IgD-negative memory B cell (primary cell): ENCODE results near the gene JSRP1. TPM values are rescaled to one million over a fixed set of nuclear protein-coding genes. Genes with fewer than 3 reads are reported as not detected.

Experiments
- H3K27ac Mint-ChIP-seq, 3 donors: one replicate each; pipeline ENCODE4 v1.8.0; 2020 to 2022; ENCODE audit warnings: mild to moderate bottlenecking in 3 of 3, mixed read lengths in 3 of 3, moderate library complexity in 1 of 3
- H3K27me3 Mint-ChIP-seq: one replicate; pipeline ENCODE4 v1.8.0; 2021; ENCODE audit warnings: mixed read lengths
- H3K36me3 Mint-ChIP-seq: one replicate; pipeline ENCODE4 v1.8.0; 2020; ENCODE audit warnings: mild to moderate bottlenecking, mixed read lengths
- H3K4me1 Mint-ChIP-seq, 3 donors: one replicate each; pipeline ENCODE4 v1.8.0; 2020 to 2022; ENCODE audit warnings: mixed read lengths in 3 of 3, mild to moderate bottlenecking in 1 of 3
- H3K4me3 Mint-ChIP-seq, 4 donors: one replicate each; pipeline ENCODE4 v1.8.0; 2020 to 2022; ENCODE audit warnings: mild to moderate bottlenecking in 4 of 4, mixed read lengths in 4 of 4, moderate library complexity in 3 of 4
- H3K9me3 Mint-ChIP-seq, 3 donors: one replicate each; pipeline ENCODE4 v1.8.0; 2020 to 2021; ENCODE audit warnings: mixed read lengths in 3 of 3, mild to moderate bottlenecking in 1 of 3
- polyA plus RNA-seq: library from polyadenylated mRNA; unstranded; fragments of 300-500 nt; fragmentation: Illumina TruSeq; gene quantifications from one replicate; pipeline ENCODE4 v1.2.3, GENCODE V29; 2021

The JSRP1 gene
- polyA plus RNA-seq, 1 donor from 2014 or later: 4.3 TPM

DNA sequence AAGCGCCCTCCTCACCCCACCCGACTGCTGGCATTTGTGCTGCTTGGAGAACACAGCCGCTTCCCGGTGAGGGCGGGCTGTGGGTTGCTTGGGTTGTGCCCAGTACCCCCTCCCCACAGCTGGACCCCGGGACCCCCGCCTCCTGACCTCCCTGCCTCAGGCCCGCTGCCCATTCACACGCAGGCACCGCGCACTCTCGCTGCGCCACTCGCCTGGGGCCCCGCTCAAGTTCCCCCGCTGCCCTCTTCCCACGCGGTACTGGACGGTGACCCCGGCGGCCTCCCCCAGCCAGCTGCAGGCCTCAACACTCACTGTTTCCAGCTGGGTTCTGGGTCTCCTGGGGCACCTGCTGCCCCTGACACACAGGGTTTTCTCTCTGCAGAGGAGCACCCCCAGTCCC is 36.5 kb downstream of the JSRP1 start:
- peaks cover 12 to 25% (median 20%) of the 10 kb centered on the region in 3 donors for H3K4me1 Mint-ChIP-seq
- no peak overlapping the region for H3K27ac Mint-ChIP-seq
- H3K27me3 Mint-ChIP-seq: no peaks in the 10 kb centered on the region
- peaks cover 5% of the 10 kb centered on the region for H3K36me3 Mint-ChIP-seq
- no peak overlapping the region for H3K4me3 Mint-ChIP-seq
- no peaks in the 10 kb centered on the region for H3K9me3 Mint-ChIP-seq

DNA sequence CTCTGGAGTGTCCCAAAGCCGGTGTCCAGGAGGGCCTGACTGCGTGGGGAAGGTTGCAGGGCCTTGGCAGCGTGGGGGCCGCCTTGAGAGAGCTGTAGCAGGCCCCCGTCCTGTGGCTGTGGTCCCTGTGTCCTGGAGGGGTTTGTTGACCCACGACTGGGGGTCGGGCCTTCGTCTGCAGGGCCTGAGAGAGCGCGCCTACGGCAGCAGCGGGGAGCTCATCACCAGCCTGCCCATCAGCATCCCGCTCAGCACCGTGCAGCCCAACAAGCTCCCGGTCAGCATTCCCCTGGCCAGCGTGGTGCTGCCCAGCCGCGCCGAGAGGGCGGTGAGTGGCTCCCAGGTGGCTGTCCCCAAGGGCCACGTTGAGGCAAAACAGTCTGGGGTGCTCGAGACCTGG is 38.6 kb downstream of the JSRP1 start:
- H3K4me1 Mint-ChIP-seq: peaks cover 0 to 8% (median 8%) of the 10 kb centered on the region in 3 donors
- no peaks in the 10 kb centered on the region for H3K27me3 Mint-ChIP-seq
- no peaks in the 10 kb centered on the region for H3K9me3 Mint-ChIP-seq
- H3K4me3 Mint-ChIP-seq: no peak overlapping the region
- peaks cover 5% of the 10 kb centered on the region for H3K36me3 Mint-ChIP-seq
- H3K27ac Mint-ChIP-seq: no peak overlapping the region

DNA sequence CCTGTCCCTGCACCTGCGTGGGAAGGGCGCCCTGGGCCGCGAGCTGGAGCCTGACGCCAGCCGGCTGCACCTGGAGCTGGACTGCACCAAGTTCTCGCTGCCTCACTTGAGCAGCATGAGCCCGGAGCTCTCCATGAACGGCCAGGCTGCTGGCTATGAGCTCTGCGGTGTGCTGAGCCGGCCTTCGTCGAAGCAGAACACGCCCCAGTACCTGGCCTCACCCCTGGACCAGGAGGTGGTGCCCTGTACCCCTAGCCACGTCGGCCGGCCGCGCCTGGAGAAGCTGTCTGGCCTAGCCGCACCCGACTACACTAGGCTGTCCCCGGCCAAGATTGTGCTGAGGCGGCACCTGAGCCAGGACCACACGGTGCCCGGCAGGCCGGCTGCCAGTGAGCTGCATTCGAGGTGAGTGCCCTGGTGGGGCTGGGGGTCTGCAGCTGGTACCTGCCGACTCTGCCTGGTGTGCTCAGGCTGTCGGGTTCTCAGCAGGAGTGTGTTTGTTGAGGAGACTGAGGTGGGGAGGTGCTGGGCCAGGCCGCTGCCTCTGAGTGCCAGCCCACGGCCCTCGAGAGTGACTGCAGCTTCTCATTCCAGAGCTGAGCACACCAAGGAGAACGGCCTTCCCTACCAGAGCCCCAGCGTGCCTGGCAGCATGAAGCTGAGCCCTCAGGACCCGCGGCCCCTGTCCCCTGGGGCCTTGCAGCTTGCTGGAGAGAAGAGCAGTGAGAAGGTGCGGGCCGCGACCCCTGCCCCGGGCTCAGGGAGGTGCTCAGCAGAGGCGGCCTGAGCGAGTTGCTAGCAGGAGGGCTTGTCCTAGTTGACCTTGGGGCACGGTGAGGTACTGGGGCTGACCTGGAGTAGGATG is 39.6 kb downstream of the JSRP1 start:
- H3K36me3 Mint-ChIP-seq: peaks cover 7% of the 10 kb centered on the region
- peak overlapping the region in 2 of 3 donors; percentile 23 to 92 for H3K27ac Mint-ChIP-seq
- H3K27me3 Mint-ChIP-seq: no peaks in the 10 kb centered on the region
- H3K4me3 Mint-ChIP-seq: peak overlapping the region in 1 of 4 donors; percentile 70
- peaks cover 0 to 8% (median 8%) of the 10 kb centered on the region in 3 donors for H3K4me1 Mint-ChIP-seq
- no peaks in the 10 kb centered on the region for H3K9me3 Mint-ChIP-seq

DNA sequence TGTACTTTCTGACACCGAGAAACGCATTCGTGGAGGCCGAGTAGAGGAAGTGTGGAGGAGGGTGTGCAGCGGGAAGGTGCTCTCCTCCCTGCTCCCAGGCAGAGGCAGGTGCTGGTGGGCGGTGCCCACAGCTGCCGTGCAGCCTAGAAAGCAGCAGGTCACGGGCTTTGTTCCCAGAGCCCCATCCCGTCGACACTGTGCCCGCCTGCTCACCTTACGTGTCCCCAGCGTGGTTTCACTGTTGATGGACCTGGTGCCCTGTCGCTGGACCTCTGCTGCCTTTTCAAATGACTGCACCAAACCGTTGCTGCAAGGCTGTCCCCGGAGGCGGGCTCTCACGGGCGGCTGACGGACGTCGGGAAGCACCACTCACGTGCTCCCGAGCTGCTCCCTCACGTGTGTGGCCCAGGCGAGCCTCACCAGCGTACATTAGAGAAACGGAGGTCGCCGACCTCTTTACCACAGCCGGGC is 40.9 kb downstream of the JSRP1 start:
- no peaks in the 10 kb centered on the region for H3K9me3 Mint-ChIP-seq
- H3K4me1 Mint-ChIP-seq: peaks cover 0 to 8% (median 8%) of the 10 kb centered on the region in 3 donors
- peaks cover 5% of the 10 kb centered on the region for H3K36me3 Mint-ChIP-seq
- peak overlapping the region; percentile 23 to 83 (median 75) for H3K27ac Mint-ChIP-seq
- no peaks in the 10 kb centered on the region for H3K27me3 Mint-ChIP-seq
- peak overlapping the region in 1 of 4 donors; percentile 81 for H3K4me3 Mint-ChIP-seq

DNA sequence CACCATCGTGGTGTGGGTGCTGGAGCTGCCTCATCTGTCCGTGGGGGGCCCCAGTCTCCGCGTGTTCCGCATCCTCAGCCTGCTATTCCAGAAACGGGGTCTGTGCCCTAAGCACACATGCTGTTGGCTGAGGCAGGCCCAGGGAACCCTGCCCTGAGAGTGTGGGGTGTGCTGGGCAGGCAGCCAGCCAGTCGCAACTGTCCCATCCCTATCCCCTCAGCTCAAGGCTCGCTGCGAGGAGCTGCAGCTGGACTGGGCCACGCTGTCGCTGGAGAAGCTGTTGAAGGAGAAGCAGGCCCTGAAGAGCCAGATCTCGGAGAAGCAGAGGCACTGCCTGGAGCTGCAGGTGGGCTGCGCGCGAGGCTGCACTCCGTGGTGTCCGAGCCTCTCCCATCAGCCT is 42.0 kb downstream of the JSRP1 start:
- H3K9me3 Mint-ChIP-seq: no peaks in the 10 kb centered on the region
- no peak overlapping the region for H3K27ac Mint-ChIP-seq
- H3K27me3 Mint-ChIP-seq: no peaks in the 10 kb centered on the region
- H3K4me3 Mint-ChIP-seq: peak overlapping the region in 1 of 4 donors; percentile 26
- peaks cover 0 to 8% (median 8%) of the 10 kb centered on the region in 3 donors for H3K4me1 Mint-ChIP-seq
- H3K36me3 Mint-ChIP-seq: peaks cover 5% of the 10 kb centered on the region

DNA sequence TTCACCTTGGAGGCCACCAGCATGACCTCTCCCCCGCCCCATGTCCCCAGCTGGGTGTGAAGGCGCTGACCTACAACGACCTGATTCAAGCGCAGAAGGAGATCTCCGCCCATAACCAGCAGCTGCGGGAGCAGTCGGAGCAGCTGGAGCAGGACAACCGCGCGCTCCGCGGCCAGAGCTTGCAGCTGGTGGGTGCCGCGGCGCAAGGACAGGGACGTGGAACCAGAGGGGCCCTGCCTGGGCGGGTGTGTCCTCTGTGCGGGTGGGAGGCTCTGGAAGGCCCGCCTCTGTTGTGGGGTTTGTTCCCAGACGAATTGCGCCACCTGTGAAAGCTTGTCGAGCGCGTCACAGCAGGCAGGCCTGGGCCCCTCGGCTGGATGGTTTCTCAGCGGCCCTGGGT is 42.4 kb downstream of the JSRP1 start:
- H3K36me3 Mint-ChIP-seq: peaks cover 5% of the 10 kb centered on the region
- H3K27me3 Mint-ChIP-seq: no peaks in the 10 kb centered on the region
- H3K9me3 Mint-ChIP-seq: no peaks in the 10 kb centered on the region
- peaks cover 0 to 8% (median 8%) of the 10 kb centered on the region in 3 donors for H3K4me1 Mint-ChIP-seq
- H3K27ac Mint-ChIP-seq: no peak overlapping the region
- H3K4me3 Mint-ChIP-seq: no peak overlapping the region

DNA sequence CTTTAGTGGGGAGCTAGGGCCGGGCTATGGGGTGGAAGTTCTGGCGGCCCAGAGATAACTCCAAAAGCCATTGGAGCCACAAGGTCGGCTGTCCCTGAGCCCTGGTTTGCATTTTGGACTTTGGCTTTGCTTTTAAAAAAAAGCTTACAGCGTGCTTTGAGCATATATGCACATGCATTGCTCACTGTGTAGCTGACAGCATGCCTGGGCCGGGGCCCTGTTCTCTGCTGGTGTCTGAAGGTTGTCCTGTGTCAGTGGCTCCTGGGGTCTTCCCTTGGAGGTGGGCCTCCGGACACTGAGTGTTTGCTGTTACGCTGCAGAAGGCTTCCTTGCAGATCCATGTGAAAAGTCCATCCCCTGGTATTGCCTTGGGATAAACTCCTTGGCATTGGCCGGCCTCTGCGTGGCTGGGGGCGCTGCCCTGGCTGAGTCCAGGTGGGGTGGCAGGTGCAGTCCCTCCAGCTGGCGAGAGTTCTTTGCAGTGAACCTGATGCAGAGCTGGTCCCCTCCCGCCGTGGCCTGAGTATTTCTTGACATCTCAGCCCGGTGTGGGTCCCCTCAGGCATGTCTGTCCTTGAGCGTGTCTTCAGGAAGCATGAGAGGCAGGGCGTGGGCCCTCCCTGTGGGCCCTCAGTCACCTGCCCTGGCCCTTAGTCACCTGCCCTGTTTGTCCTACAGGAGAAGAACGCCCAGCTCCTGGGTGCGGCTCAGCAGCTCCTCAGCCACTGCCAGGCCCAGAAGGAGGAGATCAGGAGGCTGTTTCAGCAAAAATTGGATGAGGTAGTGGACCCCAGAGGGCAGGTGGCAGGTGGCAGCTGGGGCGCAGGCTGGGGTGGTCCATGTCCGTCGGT is 43.1 kb downstream of the JSRP1 start:
- Mint-ChIP-seq H3K9me3 (no peaks in the 10 kb centered on the region), H3K36me3 (peaks cover 5% of the 10 kb centered on the region), H3K4me1 (peaks cover 0 to 8% (median 8%) of the 10 kb centered on the region in 3 donors), H3K4me3 (no peak overlapping the region), H3K27ac (no peak overlapping the region), H3K27me3 (no peaks in the 10 kb centered on the region)

DNA sequence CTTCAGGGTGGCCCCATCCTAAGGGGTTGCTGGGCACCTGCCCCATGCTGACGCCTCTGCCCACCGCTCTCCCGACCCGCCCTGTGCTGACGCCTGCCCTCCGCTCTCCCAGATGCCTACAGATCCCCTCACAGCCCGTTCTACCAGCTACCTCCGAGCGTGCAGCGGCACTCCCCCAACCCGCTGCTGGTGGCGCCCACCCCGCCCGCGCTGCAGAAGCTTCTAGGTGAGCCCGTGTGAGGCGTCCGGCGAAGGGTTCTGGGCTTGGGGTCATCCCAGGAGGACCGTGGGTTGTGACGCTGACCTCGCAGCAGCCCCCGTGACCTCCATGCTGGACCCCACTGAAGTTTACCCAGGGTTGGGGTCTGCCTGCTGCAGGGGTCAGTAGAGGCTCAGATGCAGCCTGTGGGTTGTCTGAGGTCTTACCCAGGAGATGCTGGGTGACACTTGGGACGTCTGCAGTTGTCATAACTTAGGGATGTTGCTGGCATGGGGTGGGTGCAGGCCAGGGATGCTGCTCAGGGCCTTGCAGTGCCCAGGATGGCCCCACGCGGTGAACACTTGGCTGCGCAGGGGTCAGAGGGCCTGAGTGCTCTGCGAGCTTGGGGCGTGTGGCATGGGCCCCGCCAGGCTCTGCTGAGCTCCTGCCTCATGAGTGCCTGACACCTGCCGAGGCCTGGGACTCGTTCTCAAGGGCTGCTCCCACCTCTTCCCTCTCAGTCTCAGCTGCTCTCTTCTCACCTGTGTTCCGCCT is 45.1 kb downstream of the JSRP1 start:
- Mint-ChIP-seq H3K27me3 (no peaks in the 10 kb centered on the region), H3K27ac (no peak overlapping the region), H3K4me3 (no peak overlapping the region), H3K36me3 (peaks cover 3% of the 10 kb centered on the region), H3K9me3 (no peaks in the 10 kb centered on the region), H3K4me1 (peaks cover 0 to 8% (median 7%) of the 10 kb centered on the region in 3 donors)

DNA sequence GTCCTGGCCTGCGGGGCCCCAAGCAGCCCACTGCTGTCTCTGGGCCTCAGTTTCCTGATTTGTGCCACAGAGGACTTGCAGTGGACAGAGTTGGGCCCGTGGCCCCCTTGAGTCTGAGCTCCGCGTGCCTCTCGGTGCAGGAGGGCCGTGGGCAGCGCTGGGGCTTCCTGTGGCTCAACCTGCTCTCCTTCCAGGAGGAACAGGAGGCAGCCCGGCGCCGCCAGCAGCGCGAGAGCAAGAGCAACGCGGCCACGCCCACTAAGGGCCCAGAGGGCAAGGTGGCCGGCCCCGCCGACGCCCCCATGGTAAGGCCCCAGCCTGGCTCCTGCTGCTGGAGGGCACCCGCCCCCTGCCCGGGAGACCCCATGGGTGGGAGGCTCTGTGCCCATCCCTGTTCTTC is 46.0 kb downstream of the JSRP1 start:
- H3K27ac Mint-ChIP-seq: no peak overlapping the region
- H3K4me3 Mint-ChIP-seq: no peak overlapping the region
- peaks cover 3% of the 10 kb centered on the region for H3K36me3 Mint-ChIP-seq
- peaks cover 0 to 3% (median 2%) of the 10 kb centered on the region in 3 donors for H3K4me1 Mint-ChIP-seq
- H3K27me3 Mint-ChIP-seq: no peaks in the 10 kb centered on the region
- no peaks in the 10 kb centered on the region for H3K9me3 Mint-ChIP-seq

DNA sequence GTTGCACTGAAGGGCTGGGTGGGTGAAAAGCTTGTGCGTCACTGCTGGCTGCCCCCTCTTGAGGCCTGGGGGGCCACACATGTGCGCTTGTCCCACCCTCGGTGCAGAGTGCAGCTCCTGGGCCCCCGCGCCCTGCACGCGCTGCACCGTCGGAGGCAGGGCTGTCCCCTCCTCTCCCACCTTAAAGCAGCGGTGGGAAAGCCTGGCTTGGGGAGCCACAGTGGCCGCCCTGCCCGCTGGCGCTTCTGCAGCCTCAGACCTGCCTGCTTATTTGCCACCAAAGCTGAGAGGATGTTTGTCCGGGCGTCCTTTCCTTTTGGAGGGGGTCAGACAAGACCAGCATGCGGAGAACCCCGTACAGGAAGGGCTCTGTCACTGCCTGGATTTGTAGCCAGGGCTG is 46.8 kb downstream of the JSRP1 start:
- Mint-ChIP-seq H3K36me3 (peaks cover 3% of the 10 kb centered on the region), H3K4me3 (no peak overlapping the region), H3K9me3 (no peaks in the 10 kb centered on the region), H3K27me3 (no peaks in the 10 kb centered on the region), H3K4me1 (peaks cover 0 to 2% (median 0%) of the 10 kb centered on the region in 3 donors), H3K27ac (no peak overlapping the region)

DNA sequence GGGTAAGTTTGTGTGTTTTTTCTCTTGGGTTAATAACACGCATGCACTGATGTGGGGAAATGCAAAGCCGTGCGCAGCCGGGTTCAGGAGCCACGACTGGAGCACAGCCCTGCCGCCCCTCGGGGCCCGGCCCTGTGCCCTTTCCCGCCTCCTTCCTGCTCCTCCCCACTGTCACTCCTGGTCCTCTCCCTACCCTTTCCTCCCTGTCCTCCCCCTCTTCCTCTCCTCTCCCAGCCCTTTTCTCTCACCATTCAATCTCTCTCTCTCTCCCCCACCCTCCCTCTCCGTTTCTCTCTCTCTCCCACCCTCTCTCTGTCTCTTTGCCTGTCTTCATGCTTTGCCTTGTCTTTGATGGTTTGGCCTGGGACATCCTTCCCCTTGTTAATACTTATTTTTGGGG is 47.2 kb downstream of the JSRP1 start:
- no peaks in the 10 kb centered on the region for H3K9me3 Mint-ChIP-seq
- H3K4me3 Mint-ChIP-seq: no peak overlapping the region
- peaks cover 0 to 4% (median 0%) of the 10 kb centered on the region in 3 donors for H3K4me1 Mint-ChIP-seq
- no peaks in the 10 kb centered on the region for H3K27me3 Mint-ChIP-seq
- no peak overlapping the region for H3K27ac Mint-ChIP-seq
- H3K36me3 Mint-ChIP-seq: peaks cover 3% of the 10 kb centered on the region

DNA sequence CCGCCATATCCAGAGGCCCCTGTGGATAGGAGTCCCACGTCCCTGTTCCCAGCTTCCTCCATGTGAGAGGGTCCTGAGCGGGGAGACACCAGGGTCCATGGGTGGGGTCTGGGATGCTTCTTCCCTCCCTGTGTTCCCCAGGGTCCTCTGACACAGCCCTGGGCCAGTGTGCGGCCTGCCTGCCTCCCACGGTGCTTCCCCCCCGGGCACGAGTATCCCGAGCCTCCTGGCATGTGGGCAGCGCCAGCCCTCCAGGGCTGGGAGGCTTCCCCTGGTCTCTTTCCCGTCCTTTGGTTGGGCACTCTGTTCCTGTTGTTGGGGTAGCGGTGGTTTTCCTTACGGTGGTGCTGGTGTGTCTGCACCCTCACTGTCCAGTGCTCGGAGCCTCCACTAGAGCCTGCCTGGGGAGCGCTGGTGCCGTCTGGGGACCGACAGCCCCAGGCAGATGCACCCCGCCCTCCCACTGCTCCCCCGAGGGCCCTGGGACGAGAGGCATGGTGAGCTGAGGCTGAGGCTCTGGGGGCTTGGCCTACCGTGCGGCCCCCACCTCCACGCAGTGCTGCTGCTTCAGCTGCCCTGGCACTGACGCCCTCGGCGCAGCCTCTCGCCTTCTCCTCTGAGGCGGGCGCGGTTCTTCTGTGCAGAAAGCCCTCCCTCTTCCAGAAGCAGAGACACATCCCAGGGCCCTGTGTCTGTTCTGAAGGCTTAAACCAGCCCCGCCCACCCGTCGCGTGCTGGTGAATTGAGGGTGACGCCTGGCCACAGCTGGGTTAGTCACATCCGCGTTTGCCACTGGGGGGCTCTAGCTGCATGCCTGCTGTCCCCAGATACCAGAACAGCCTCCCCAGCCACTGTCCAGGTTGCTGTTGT is 48.0 kb downstream of the JSRP1 start:
- no peak overlapping the region for H3K27ac Mint-ChIP-seq

DNA sequence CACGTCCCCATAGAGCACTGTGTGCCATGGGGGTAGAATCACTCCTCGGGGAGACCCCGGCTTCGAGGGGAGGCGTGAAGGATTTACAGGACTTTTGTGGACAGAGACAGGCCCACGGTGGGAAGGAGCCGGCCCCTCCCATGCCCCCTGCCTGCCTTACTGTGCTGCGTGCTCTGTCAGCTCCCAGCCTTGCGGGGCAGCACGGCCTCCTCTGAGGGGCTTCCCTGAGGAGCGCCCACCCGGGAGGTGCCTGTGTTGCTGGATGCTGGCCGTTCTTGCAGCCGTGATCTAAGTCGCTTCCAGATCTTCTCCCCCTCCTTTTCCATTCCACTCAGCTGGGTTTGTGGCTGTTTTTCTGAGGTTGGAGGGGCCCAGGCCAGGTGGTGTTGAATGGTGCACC is 49.2 kb downstream of the JSRP1 start:
- Mint-ChIP-seq H3K4me3 (no peak overlapping the region), H3K9me3 (no peaks in the 10 kb centered on the region), H3K4me1 (peaks cover 0 to 4% (median 0%) of the 10 kb centered on the region in 3 donors), H3K27ac (no peak overlapping the region), H3K36me3 (peaks cover 3% of the 10 kb centered on the region), H3K27me3 (no peaks in the 10 kb centered on the region)

More for the DNA sequence above, 48.0 kb downstream of the JSRP1 start:
- H3K27me3 Mint-ChIP-seq: no peaks in the 10 kb centered on the region
- H3K36me3 Mint-ChIP-seq: peaks cover 3% of the 10 kb centered on the region
- no peak overlapping the region for H3K4me3 Mint-ChIP-seq
- peaks cover 0 to 4% (median 0%) of the 10 kb centered on the region in 3 donors for H3K4me1 Mint-ChIP-seq
- H3K9me3 Mint-ChIP-seq: no peaks in the 10 kb centered on the region

DNA sequence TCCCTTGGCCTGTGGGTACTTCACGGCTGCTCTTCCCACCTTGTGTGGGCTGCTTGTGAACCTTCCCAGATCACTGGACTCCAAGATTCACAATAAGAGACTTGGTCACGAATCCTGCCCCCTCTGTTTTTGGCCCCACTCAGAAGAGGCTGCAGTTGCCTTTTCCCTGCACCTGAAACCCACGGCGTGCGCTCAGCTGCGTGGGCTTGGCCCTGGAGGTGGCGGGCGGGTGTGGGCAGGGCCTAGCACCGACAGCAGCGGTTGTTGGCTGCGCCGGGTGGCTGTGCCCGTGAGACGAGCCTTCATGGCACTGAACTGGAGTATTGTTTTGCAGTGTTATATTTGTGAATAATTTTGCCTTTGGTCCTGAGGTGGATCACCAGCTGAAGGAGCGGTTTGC is 53.9 kb downstream of the JSRP1 start:
- H3K4me3 Mint-ChIP-seq: no peak overlapping the region
- peaks cover 0 to 8% (median 4%) of the 10 kb centered on the region in 3 donors for H3K4me1 Mint-ChIP-seq
- H3K27me3 Mint-ChIP-seq: no peaks in the 10 kb centered on the region
- no peak overlapping the region for H3K27ac Mint-ChIP-seq
- no peaks in the 10 kb centered on the region for H3K36me3 Mint-ChIP-seq
- no peaks in the 10 kb centered on the region for H3K9me3 Mint-ChIP-seq
